ENCODE results near the gene MEIKIN. TPM values are rescaled to one million over a fixed set of nuclear protein-coding genes. Genes with fewer than 3 reads are reported as not detected.

MEIKIN gene
- total and polyA plus RNA-seq, 4 donors = 0.42 to 0.51 TPM; not detected in 2

DNA sequence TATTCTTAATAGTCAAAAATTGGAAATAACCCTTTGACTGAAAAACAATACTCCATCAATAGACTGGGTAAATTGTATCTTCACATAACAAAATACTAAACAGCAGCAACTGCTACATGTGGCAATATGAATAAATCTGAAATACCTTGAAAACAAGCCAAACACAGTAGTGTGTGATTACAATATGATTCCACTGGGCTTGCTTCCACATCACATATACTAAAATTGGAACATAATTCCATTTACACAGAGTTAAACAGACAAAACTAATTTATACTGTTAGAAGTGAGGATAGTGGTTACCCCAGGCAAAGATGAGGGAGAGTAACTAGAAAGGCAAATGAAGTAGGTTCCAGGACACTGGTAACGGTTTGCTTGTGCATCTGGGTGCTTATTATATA lies 169.0 kb downstream of the MEIKIN start:
- H3K36me3 ChIP-seq (ENCODE audit: control insufficient read depth in 4 of 4, insufficient read depth in 3 of 4, low read depth in 1 of 4, low read length in 3 of 4) = no peaks in the 10 kb centered on the region
- H3K4me3 ChIP-seq (ENCODE audit: low read depth in 1 of 3, low read length in 3 of 3) = no peak overlapping the region
- WGBS = 86% methylated on average over 1 of the region's 1 CpG
- H3K9ac ChIP-seq (ENCODE audit: low read depth in 1 of 2, low read length in 2 of 2) = no peak overlapping the region
- H3K27me3 ChIP-seq (ENCODE audit: control insufficient read depth in 4 of 4, insufficient read depth in 4 of 4, low read length in 3 of 4) = no peaks in the 10 kb centered on the region
- peaks cover 0 to 2% (median 0%) of the 10 kb centered on the region in 4 donors for H3K4me1 ChIP-seq (ENCODE audit: control insufficient read depth in 4 of 4, insufficient read depth in 4 of 4, low read length in 3 of 4)
- H3K9me3 ChIP-seq (ENCODE audit: control insufficient read depth in 4 of 4, low read length in 3 of 4) = no peaks in the 10 kb centered on the region
- DNase-seq (ENCODE audit: low spot score) = no peak
- TF ChIP-seq, protein P1, sequence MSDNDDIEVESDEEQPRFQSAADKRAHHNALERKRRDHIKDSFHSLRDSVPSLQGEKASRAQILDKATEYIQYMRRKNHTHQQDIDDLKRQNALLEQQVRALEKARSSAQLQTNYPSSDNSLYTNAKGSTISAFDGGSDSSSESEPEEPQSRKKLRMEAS (IDR thresholded peaks at IDR 0.05) = no peak
- TF ChIP-seq EGR1 (IDR thresholded peaks at IDR 0.05; ENCODE audit: low read depth in 2 of 2) = no peak
- TF ChIP-seq HNF4A (conservative IDR thresholded peaks at IDR 0.05) = no peak
- no peak for TF ChIP-seq RXRA (IDR thresholded peaks at IDR 0.05)
- TF ChIP-seq HNF4G (IDR thresholded peaks at IDR 0.05) = no peak
- TF ChIP-seq YY1 (IDR thresholded peaks at IDR 0.05) = no peak
- TF ChIP-seq TAF1 (conservative IDR thresholded peaks at IDR 0.05) = no peak
- no peak for TF ChIP-seq FOXA2 (IDR thresholded peaks at IDR 0.05)
- TF ChIP-seq, protein P2, sequence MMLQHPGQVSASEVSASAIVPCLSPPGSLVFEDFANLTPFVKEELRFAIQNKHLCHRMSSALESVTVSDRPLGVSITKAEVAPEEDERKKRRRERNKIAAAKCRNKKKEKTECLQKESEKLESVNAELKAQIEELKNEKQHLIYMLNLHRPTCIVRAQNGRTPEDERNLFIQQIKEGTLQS (IDR thresholded peaks at IDR 0.05) = no peak
- TF ChIP-seq, protein P3, sequence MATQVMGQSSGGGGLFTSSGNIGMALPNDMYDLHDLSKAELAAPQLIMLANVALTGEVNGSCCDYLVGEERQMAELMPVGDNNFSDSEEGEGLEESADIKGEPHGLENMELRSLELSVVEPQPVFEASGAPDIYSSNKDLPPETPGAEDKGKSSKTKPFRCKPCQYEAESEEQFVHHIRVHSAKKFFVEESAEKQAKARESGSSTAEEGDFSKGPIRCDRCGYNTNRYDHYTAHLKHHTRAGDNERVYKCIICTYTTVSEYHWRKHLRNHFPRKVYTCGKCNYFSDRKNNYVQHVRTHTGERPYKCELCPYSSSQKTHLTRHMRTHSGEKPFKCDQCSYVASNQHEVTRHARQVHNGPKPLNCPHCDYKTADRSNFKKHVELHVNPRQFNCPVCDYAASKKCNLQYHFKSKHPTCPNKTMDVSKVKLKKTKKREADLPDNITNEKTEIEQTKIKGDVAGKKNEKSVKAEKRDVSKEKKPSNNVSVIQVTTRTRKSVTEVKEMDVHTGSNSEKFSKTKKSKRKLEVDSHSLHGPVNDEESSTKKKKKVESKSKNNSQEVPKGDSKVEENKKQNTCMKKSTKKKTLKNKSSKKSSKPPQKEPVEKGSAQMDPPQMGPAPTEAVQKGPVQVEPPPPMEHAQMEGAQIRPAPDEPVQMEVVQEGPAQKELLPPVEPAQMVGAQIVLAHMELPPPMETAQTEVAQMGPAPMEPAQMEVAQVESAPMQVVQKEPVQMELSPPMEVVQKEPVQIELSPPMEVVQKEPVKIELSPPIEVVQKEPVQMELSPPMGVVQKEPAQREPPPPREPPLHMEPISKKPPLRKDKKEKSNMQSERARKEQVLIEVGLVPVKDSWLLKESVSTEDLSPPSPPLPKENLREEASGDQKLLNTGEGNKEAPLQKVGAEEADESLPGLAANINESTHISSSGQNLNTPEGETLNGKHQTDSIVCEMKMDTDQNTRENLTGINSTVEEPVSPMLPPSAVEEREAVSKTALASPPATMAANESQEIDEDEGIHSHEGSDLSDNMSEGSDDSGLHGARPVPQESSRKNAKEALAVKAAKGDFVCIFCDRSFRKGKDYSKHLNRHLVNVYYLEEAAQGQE (IDR thresholded peaks at IDR 0.05) = no peak
- TF ChIP-seq GABPA (IDR thresholded peaks at IDR 0.05 in 1 of 2, conservative IDR thresholded peaks at IDR 0.05 in 1 of 2) = no peak
- H3K27ac ChIP-seq (ENCODE audit: low read depth in 1 of 2, low read length in 2 of 2) = no peak overlapping the region

DNA sequence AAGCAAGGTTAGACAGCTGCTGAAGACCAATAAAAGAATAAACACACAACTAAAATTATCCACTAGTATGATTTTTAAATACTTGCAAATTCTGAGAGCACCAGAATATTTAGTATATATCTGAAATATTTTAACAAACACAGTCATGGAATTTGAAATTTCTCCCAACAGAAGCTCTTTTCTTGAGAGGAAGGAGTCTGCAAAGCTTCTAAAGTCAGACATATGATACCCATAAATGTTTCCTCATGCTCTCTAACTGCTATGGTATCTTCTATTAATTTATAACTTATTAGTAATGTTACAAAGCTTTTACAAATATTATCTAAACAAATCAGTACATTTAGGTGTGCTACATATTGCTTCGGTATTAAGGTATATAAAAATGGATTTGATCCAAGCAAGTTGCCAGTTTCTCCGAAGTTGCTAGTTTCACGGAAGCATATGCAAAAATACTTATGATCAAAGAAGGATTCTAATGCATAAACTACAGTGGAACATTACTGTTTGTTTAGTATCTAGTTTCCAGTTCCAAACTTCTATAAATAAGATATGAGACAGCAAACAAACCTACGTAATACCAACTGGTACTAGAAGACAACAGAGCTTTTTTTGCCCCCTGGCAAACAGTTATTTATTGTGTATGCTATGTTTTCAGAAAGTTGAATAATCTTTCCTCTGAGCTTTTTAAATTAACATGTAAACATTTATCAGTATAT lies 170.7 kb downstream of the MEIKIN start:
- Histone ChIP-seq H3K27me3 (ENCODE audit: control insufficient read depth in 4 of 4, insufficient read depth in 4 of 4, low read length in 3 of 4) (no peaks in the 10 kb centered on the region), H3K9ac (ENCODE audit: low read depth in 1 of 2, low read length in 2 of 2) (no peak overlapping the region), H3K4me3 (ENCODE audit: low read depth in 1 of 3, low read length in 3 of 3) (no peak overlapping the region), H3K27ac (ENCODE audit: low read depth in 1 of 2, low read length in 2 of 2) (no peak overlapping the region), H3K9me3 (ENCODE audit: control insufficient read depth in 4 of 4, low read length in 3 of 4) (no peaks in the 10 kb centered on the region), H3K4me1 (ENCODE audit: control insufficient read depth in 4 of 4, insufficient read depth in 4 of 4, low read length in 3 of 4) (peaks cover 0 to 6% (median 0%) of the 10 kb centered on the region in 4 donors), H3K36me3 (ENCODE audit: control insufficient read depth in 4 of 4, insufficient read depth in 3 of 4, low read depth in 1 of 4, low read length in 3 of 4) (no peaks in the 10 kb centered on the region)
- no peak for DNase-seq (ENCODE audit: low spot score)
- 77% methylated on average over 4 of the region's 4 CpGs for WGBS
- TF ChIP-seq, protein P2 (IDR thresholded peaks at IDR 0.05) = no peak
- no peak for TF ChIP-seq TAF1 (conservative IDR thresholded peaks at IDR 0.05)
- TF ChIP-seq, protein P3 (IDR thresholded peaks at IDR 0.05) = no peak
